Jurkat, Clone E6-1 (cell line): ENCODE results near the gene TAS2R13. TPM values are rescaled to one million over a fixed set of nuclear protein-coding genes. Genes with fewer than 3 reads are reported as not detected.
A peak's percentile ranks its signal among the peaks of the same experiment; 100 is the strongest.

Experiments
- DNase-seq: peaks from one replicate; pipeline ENCODE4 v3.0.0-alpha.2; 2011; ENCODE audit warnings: low read depth, low spot score
- H3K4me3 ChIP-seq: 2 replicates; pipeline ENCODE4 v1.5.1; 2011; ENCODE audit warnings: mild to moderate bottlenecking, low read length, control low read depth, moderate library complexity
- polyA plus RNA-seq: library from polyadenylated mRNA; unstranded; fragments of >200 nt; gene quantifications from one replicate; pipeline ENCODE4 v1.2.1, GENCODE V29; 2012; ENCODE audit warnings: missing spikeins; ENCODE audit not compliant: insufficient read length, insufficient read depth

Gene TAS2R13
- not detected for polyA plus RNA-seq

- H3K4me3 ChIP-seq = no peak within 1 kb of the TSS
These were observed at the start of gene TAS2R13 for GRCh38 chr12:10909462-10909861. Gene TAS2R13 (minus strand): TSS chr12:10909562. CDS start chr12:10909298, 264 bp downstream.

GRCh38 chr12:10957741-10958140 is 48.4 kb upstream of the TAS2R13 start:
- no peak for DNase-seq
- H3K4me3 ChIP-seq = no peak overlapping the region

More at GRCh38 chr12:10909462-10909861, at the start of gene TAS2R13:
- DNase-seq = no peak

- DNase-seq = no peak
These were observed 46.7 kb upstream of the TAS2R13 start for GRCh38 chr12:10956085-10956484.

GRCh38 chr12:10952645-10953044 is 43.3 kb upstream of the TAS2R13 start:
- DNase-seq = no peak
- H3K4me3 ChIP-seq = no peak overlapping the region

More at GRCh38 chr12:10956085-10956484, 46.7 kb upstream of the TAS2R13 start:
- no peak overlapping the region for H3K4me3 ChIP-seq

GRCh38 chr12:10943167-10943566 is 33.8 kb upstream of the TAS2R13 start:
- H3K4me3 ChIP-seq = no peak overlapping the region
- DNase-seq = no peak

- no peak overlapping the region for H3K4me3 ChIP-seq
- DNase-seq = peak; percentile 39
These were observed 32.7 kb upstream of the TAS2R13 start for GRCh38 chr12:10941916-10942607.

- no peak overlapping the region for H3K4me3 ChIP-seq
- no peak for DNase-seq
These were observed 32.0 kb upstream of the TAS2R13 start for GRCh38 chr12:10941369-10941768.

- H3K4me3 ChIP-seq = no peak overlapping the region
- no peak for DNase-seq
These were observed 31.0 kb upstream of the TAS2R13 start for GRCh38 chr12:10940389-10940788.

GRCh38 chr12:10939163-10939562 is 29.8 kb upstream of the TAS2R13 start, which contains the start of gene TAS2R14:
Gene TAS2R14 (minus strand): TSS chr12:10939263. CDS start chr12:10939207, 56 bp downstream.
- DNase-seq = no peak
- H3K4me3 ChIP-seq = no peak within 1 kb of the TSS

GRCh38 chr12:10936506-10936905 is 27.1 kb upstream of the TAS2R13 start:
- DNase-seq = no peak
- no peak overlapping the region for H3K4me3 ChIP-seq

GRCh38 chr12:10928746-10929286 is 19.5 kb upstream of the TAS2R13 start, which contains the start of gene PRH2:
Gene PRH2 (plus strand): TSS chr12:10929236. CDS start chr12:10929274, 38 bp downstream.
- DNase-seq = no peak
- no peak within 1 kb of the TSS for H3K4me3 ChIP-seq

GRCh38 chr12:10926269-10926668 is 16.9 kb upstream of the TAS2R13 start:
- no peak for DNase-seq

GRCh38 chr12:10919809-10920208 is 10.4 kb upstream of the TAS2R13 start:
- no peak for DNase-seq
- no peak overlapping the region for H3K4me3 ChIP-seq

More at GRCh38 chr12:10926269-10926668, 16.9 kb upstream of the TAS2R13 start:
- H3K4me3 ChIP-seq = no peak overlapping the region

GRCh38 chr12:10910380-10910779 is 1.0 kb upstream of the TAS2R13 start:
- no peak overlapping the region for H3K4me3 ChIP-seq
- DNase-seq = no peak

- DNase-seq = no peak
- H3K4me3 ChIP-seq = no peak overlapping the region
These were observed 4.7 kb downstream of the TAS2R13 start for GRCh38 chr12:10904686-10905085.

GRCh38 chr12:10901427-10901826 is 7.9 kb downstream of the TAS2R13 start:
- no peak overlapping the region for H3K4me3 ChIP-seq

GRCh38 chr12:10900972-10901371 is 8.4 kb downstream of the TAS2R13 start:
- DNase-seq = no peak
- no peak overlapping the region for H3K4me3 ChIP-seq

More at GRCh38 chr12:10901427-10901826, 7.9 kb downstream of the TAS2R13 start:
- DNase-seq = no peak

- no peak for DNase-seq
- no peak overlapping the region for H3K4me3 ChIP-seq
These were observed 8.8 kb downstream of the TAS2R13 start for GRCh38 chr12:10900530-10900929.

- H3K4me3 ChIP-seq = no peak overlapping the region
- DNase-seq = no peak
These were observed 12.5 kb downstream of the TAS2R13 start for GRCh38 chr12:10896854-10897253.

GRCh38 chr12:10891937-10892336 is 17.4 kb downstream of the TAS2R13 start:
- no peak overlapping the region for H3K4me3 ChIP-seq
- DNase-seq = no peak
